Natural killer cell (primary cell): ENCODE results near the gene LILRB3. TPM values are rescaled to one million over a fixed set of nuclear protein-coding genes. Genes with fewer than 3 reads are reported as not detected.
A peak's percentile ranks its signal among the peaks of the same experiment; 100 is the strongest.

Experiments
- ATAC-seq, 3 donors: fragments of 150-1000 bp in 2 of 3; fragments of 200-7000 bp in 1 of 3; cut with Tn5 transposase; 1 replicate in 1 of 3; 2 replicates in 2 of 3; pipeline ENCODE4 v1.10.0; 2021; ENCODE audit warnings: mild to moderate bottlenecking in 2 of 3, moderate library complexity in 2 of 3
- DNase-seq, 2 donors: peaks; one replicate each; pipeline versions ENCODE4 v3.0.0 to v3.0.0-alpha.2; 2013 to 2021; ENCODE audit warnings: mixed read lengths in 1 of 2
- H3K27ac ChIP-seq: one replicate; pipeline ENCODE4 v1.5.1; 2013; ENCODE audit warnings: mild to moderate bottlenecking, low read length
- H3K27me3 ChIP-seq: one replicate; pipeline ENCODE4 v1.6.1; 2013; ENCODE audit warnings: low read length; ENCODE audit not compliant: control insufficient read depth, insufficient read depth
- H3K36me3 ChIP-seq: one replicate; pipeline ENCODE4 v1.6.1; 2013; ENCODE audit warnings: low read length; ENCODE audit not compliant: control insufficient read depth, insufficient read depth
- H3K4me1 ChIP-seq: one replicate; pipeline ENCODE4 v1.6.1; 2013; ENCODE audit warnings: low read length; ENCODE audit not compliant: control insufficient read depth, insufficient read depth
- H3K4me3 ChIP-seq: one replicate; pipeline ENCODE4 v1.5.1; 2013; ENCODE audit warnings: low read length
- H3K9me3 ChIP-seq: one replicate; pipeline ENCODE4 v1.6.1; 2013; ENCODE audit warnings: low read length; ENCODE audit not compliant: control insufficient read depth, insufficient read depth
- H3K27ac Mint-ChIP-seq, 2 donors: one replicate each; pipeline ENCODE4 v1.8.0; 2022; ENCODE audit warnings: mild to moderate bottlenecking in 2 of 2, mixed read lengths in 2 of 2, moderate library complexity in 1 of 2
- H3K27me3 Mint-ChIP-seq, 2 donors: one replicate each; pipeline ENCODE4 v1.8.0; 2022; ENCODE audit warnings: low read depth in 2 of 2, mixed read lengths in 2 of 2
- H3K36me3 Mint-ChIP-seq: one replicate; pipeline ENCODE4 v1.8.0; 2022; ENCODE audit warnings: mixed read lengths
- H3K4me1 Mint-ChIP-seq, 2 donors: one replicate each; pipeline ENCODE4 v1.8.0; 2022; ENCODE audit warnings: mixed read lengths in 2 of 2
- H3K4me3 Mint-ChIP-seq: one replicate; pipeline ENCODE4 v1.8.0; 2022; ENCODE audit warnings: mild to moderate bottlenecking, moderate library complexity, mixed read lengths
- H3K9me3 Mint-ChIP-seq, 2 donors: one replicate each; pipeline ENCODE4 v1.8.0; 2022; ENCODE audit warnings: mixed read lengths in 2 of 2
- CTCF ChIP-seq: fragments of 200-600 bp; IDR thresholded peaks from one replicate; pipeline ENCODE4 v1.8.0; 2022; ENCODE audit warnings: antibody characterized with exemption
- WGBS: methylation state at CpG from one replicate; pipeline ENCODE4 v1.1.7; 2013; ENCODE audit warnings: missing lambda C conversion rate; ENCODE audit not compliant: insufficient coverage; 5-methylcytosine and 5-hydroxymethylcytosine counted together
- intact Hi-C: fragments of 100-400 bp; cut with micrococcal nuclease; formaldehyde crosslinking; loops from one replicate; pipeline ENCODE4 v1.14.2; 2022
- total RNA-seq, 4 donors: library from RNA; stranded (reverse); fragments of 120-200 nt in 1 of 4; gene quantifications; one replicate each; pipeline versions ENCODE4 v1.2.3 to v1.2.4, GENCODE V29; 2013 to 2022

LILRB3 gene
- total RNA-seq, 3 donors from 2014 or later (not counting 1 experiment from before 2014, with no cell fraction given) = 6.8 to 12.6 (median 12.6) TPM

DNA sequence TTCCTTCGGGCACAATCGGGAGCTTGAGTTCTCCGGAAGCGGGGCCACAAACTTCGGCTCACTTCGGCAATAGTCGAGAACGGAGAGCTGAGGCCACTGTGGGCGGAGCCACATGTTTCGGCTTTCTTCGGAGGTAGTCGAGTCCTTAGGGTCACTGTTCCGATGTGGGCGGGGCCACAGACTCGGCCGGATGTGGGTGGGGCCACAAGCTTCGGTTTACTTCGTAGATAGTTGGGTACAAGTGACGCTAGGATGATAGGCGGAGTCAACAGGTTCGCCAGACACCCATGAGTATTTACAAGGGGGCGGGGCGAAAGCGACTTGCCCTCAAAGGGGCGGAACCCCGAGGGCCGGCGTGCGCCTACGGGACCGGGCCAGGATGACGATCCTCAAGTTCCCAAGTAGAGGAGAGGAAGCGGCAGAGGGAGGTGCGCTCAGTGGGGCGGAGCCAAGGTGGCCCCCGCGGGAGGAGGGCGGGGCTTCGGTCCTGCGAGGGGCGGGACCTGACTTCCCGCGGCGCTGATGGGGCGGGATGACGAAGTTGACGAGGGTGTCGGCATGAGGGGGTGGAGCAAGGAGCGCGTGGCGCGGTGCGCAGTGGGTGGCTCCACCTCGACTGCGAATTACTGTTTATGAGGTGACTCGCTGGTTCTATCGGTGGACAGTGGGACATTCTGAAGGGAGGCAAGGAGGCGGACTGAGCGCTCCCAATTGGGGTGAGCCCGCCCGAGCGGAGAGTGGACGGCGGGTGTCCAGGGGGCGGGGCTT, 32.9 kb downstream of the LILRB3 start:
- Mint-ChIP-seq H3K27me3 (no peaks in the 10 kb centered on the region), H3K4me1 (peaks cover 26 to 36% of the 10 kb centered on the region in 2 donors), H3K27ac (peak overlapping the region; percentile 97 to 99), H3K4me3 (peak overlapping the region; percentile 99), H3K9me3 (no peaks in the 10 kb centered on the region), H3K36me3 (no peaks in the 10 kb centered on the region)
- ATAC-seq (peak; percentile 57 to 76 (median 61)), DNase-seq (peak; percentile 100)
- Histone ChIP-seq H3K27me3 (no peaks in the 10 kb centered on the region), H3K36me3 (peaks cover 12% of the 10 kb centered on the region), H3K27ac (peak overlapping the region; percentile 98), H3K9me3 (no peaks in the 10 kb centered on the region), H3K4me1 (peaks cover 23% of the 10 kb centered on the region), H3K4me3 (peak overlapping the region; percentile 92)
- under 1% methylated on average over 65 of the region's 65 CpGs for WGBS
- intact Hi-C loops = loop anchor here (1.0 to 10.0 kb wide), 6 partner anchors 10 to 1465 kb away; partner anchors contain the start of genes CNOT3, MYADM, PRPF31 and RPS9
- TF ChIP-seq CTCF = no peak

GRCh38 chr19:54189145-54189734, 33.6 kb downstream of the LILRB3 start, which contains the start of gene MBOAT7:
MBOAT7 (minus strand) TSS chr19:54189580; CDS start chr19:54188508, 1,072 bp downstream.
- Mint-ChIP-seq H3K4me1 (peaks cover 26 to 36% of the 10 kb centered on the region in 2 donors), H3K27me3 (no peaks in the 10 kb centered on the region), H3K4me3 (peak within 1 kb of the TSS; percentile 99), H3K36me3 (no peaks in the 10 kb centered on the region), H3K9me3 (no peaks in the 10 kb centered on the region), H3K27ac (peak within 1 kb of the TSS; percentile 97 to 99)
- ATAC-seq = peak in 2 of 3 donors; percentile 0 to 2
- WGBS = under 1% methylated on average over 64 of the region's 64 CpGs
- Histone ChIP-seq H3K4me3 (peak within 1 kb of the TSS; percentile 92), H3K9me3 (no peaks in the 10 kb centered on the region), H3K27me3 (no peaks in the 10 kb centered on the region), H3K4me1 (peaks cover 23% of the 10 kb centered on the region), H3K36me3 (peaks cover 12% of the 10 kb centered on the region), H3K27ac (peak within 1 kb of the TSS; percentile 98)
- no peak for DNase-seq
- intact Hi-C loops = no loop called here
- no peak for TF ChIP-seq CTCF

DNA sequence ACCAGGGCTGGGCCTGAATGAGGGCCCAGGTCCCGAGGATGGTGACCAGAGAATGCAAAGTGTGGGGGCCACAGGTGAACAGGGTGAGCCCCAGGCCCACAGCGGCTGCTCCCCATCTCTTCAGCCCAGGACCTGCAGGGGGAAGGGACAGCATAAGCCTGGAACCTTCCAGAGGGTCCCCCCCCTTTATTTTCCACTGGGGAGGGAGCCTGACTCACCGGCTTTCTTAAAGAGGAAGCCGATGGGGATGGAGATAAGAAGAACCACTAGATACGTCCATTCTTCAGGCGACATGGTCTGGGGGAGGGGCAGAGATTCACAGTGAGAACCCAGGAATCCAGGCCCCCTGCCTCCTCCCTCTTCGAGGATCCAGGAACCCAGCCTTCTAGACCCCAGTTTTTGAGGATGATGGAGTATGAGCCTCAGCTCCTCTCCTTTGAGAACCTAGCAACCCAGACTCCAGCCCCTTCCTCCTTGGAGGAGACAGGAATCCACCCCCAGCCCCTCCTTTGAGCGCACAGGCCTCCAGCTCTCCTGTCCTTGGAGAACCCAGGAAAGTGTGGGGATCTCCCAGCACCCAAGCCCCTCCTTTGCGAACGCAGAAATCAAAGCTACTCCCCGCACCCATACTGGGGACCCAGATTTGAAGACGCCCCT, 34.5 kb downstream of the LILRB3 start:
- DNase-seq = peak; percentile 32 to 66

More for the DNA sequence above, 34.5 kb downstream of the LILRB3 start:
- no peak for ATAC-seq
- peaks cover 8% of the 10 kb centered on the region for H3K36me3 ChIP-seq
- intact Hi-C loops = no loop called here
- H3K4me1 Mint-ChIP-seq = peaks cover 26 to 36% of the 10 kb centered on the region in 2 donors
- H3K4me3 ChIP-seq = peak overlapping the region; percentile 92
- peak overlapping the region; percentile 97 to 99 for H3K27ac Mint-ChIP-seq
- no peaks in the 10 kb centered on the region for H3K27me3 Mint-ChIP-seq
- peak overlapping the region; percentile 99 for H3K4me3 Mint-ChIP-seq
- peak overlapping the region; percentile 71 for H3K27ac ChIP-seq
- H3K36me3 Mint-ChIP-seq = no peaks in the 10 kb centered on the region
- H3K4me1 ChIP-seq = peaks cover 23% of the 10 kb centered on the region
- H3K9me3 Mint-ChIP-seq = no peaks in the 10 kb centered on the region
- WGBS = 11% methylated on average over 10 of the region's 12 CpGs
- no peaks in the 10 kb centered on the region for H3K27me3 ChIP-seq
- H3K9me3 ChIP-seq = no peaks in the 10 kb centered on the region
- TF ChIP-seq CTCF = no peak
